Erythroblast (primary cell): ENCODE data around the gene ZCCHC14.

ENCODE experiments used
- GATA1 ChIP-seq: IDR thresholded peaks from 2 replicates; pipeline ENCODE4 v1.6.1; 2011; ENCODE audit warnings: low read depth, mild to moderate bottlenecking, control low read depth, low read length, moderate library complexity
- POLR2A ChIP-seq: IDR thresholded peaks from 2 replicates; pipeline ENCODE4 v1.6.1; 2011; ENCODE audit warnings: mild to moderate bottlenecking, low read length

DNA sequence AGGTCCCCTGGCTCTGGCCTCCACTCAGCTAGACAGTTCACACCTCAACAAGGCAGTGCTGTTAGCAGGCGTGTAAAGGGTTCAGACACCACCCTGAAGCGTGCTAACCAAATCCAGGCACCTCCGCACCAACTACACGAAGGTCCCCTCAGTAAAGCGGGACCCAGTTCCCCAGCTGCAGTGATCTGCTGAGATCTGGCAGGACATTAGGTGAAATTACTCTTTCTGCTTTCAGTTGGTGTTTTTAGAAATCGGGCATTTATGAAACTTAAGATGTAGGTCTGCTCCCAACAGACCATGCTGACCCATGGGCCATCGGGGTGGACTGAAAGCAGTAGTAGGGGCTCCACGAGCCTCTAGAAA is 136.4 kb downstream of the ZCCHC14 start:
- TF ChIP-seq POLR2A (no peak), GATA1 (no peak)
